HepG2 (cell line): Measurements from ENCODE around the gene STAT1. TPM values are rescaled to one million over a fixed set of nuclear protein-coding genes. Genes with fewer than 3 reads are reported as not detected.

Experiments used
- CEBPB ChIP-seq: IDR thresholded peaks from 2 replicates; pipeline ENCODE4 v1.6.1; 2011; ENCODE audit warnings: low read depth, low read length, improper control_type of control experiment, borderline replicate concordance
- CREB1 ChIP-seq, 2 experiments: fragments of 450-650 bp in 1 of 2; IDR thresholded peaks; 2 replicates each; pipeline ENCODE4 v1.6.1; 2016 to 2017; ENCODE audit warnings: control low read depth in 1 of 2, mild to moderate bottlenecking in 1 of 2, missing compliant biosample characterization in 1 of 2, missing genetic modification characterization in 1 of 2
- FOXC1 ChIP-seq: sonication (generic); formaldehyde crosslinking; IDR thresholded peaks from 2 replicates; pipeline ENCODE4 v1.8.0; 2022; ENCODE audit warnings: mild to moderate bottlenecking, missing genetic modification reagents, borderline replicate concordance
- KLF12 ChIP-seq: sonication (generic); formaldehyde crosslinking; IDR thresholded peaks from 2 replicates; pipeline ENCODE4 v1.4.0; 2020; ENCODE audit warnings: missing genetic modification reagents, borderline replicate concordance
- MED13 ChIP-seq: sonication (generic); formaldehyde crosslinking; IDR thresholded peaks from 2 replicates; pipeline ENCODE4 v1.5.0; 2020; ENCODE audit warnings: missing genetic modification reagents
- MXI1 ChIP-seq: IDR thresholded peaks from 3 replicates; pipeline ENCODE4 v1.6.1; 2012; ENCODE audit warnings: low read depth, low read length, inconsistent platforms, borderline replicate concordance
- NCOA1 ChIP-seq: sonication (generic); formaldehyde crosslinking; IDR thresholded peaks from 2 replicates; pipeline ENCODE4 v1.9.0; 2021; ENCODE audit warnings: missing genetic modification reagents
- NCOR1 ChIP-seq: fragments of 200-600 bp; sonication (generic); IDR thresholded peaks from 2 replicates; pipeline ENCODE4 v1.7.0; 2017; ENCODE audit warnings: antibody characterized with exemption, low read length, borderline replicate concordance
- NFE2L2 ChIP-seq: fragments of 150-350 bp; IDR thresholded peaks from 2 replicates; pipeline ENCODE4 v1.6.1; 2014; ENCODE audit warnings: low read length
- REXO4 ChIP-seq: sonication (generic); formaldehyde crosslinking; IDR thresholded peaks from 2 replicates; pipeline ENCODE4 v1.8.0; 2022; ENCODE audit warnings: missing genetic modification reagents, mild to moderate bottlenecking, borderline replicate concordance
- SKI ChIP-seq: fragments of 450-650 bp; IDR thresholded peaks from one replicate; pipeline ENCODE4 v1.6.1; 2018; ENCODE audit warnings: mild to moderate bottlenecking; ENCODE audit not compliant: partially characterized antibody
- TBP ChIP-seq: sonication (generic); formaldehyde crosslinking; IDR thresholded peaks from 2 replicates; pipeline ENCODE4 v1.5.0; 2020; ENCODE audit warnings: missing genetic modification reagents
- ZIK1 ChIP-seq: sonication (generic); formaldehyde crosslinking; IDR thresholded peaks from 2 replicates; pipeline ENCODE4 v1.5.0; 2020; ENCODE audit warnings: mild to moderate bottlenecking, low read depth, missing genetic modification reagents, borderline replicate concordance
- ZNF253 ChIP-seq: sonication (generic); formaldehyde crosslinking; IDR thresholded peaks from 2 replicates; pipeline ENCODE4 v1.8.0; 2022; ENCODE audit warnings: mild to moderate bottlenecking, missing genetic modification reagents, borderline replicate concordance
- ZNF354B ChIP-seq: sonication (generic); formaldehyde crosslinking; IDR thresholded peaks from 2 replicates; pipeline ENCODE4 v1.8.0; 2022; ENCODE audit warnings: mild to moderate bottlenecking, missing genetic modification reagents
- ZNF644 ChIP-seq: IDR thresholded peaks from 2 replicates; pipeline ENCODE4 v1.6.1; 2016; ENCODE audit warnings: low read depth
- ZNF660 ChIP-seq: sonication (generic); formaldehyde crosslinking; IDR thresholded peaks from 2 replicates; pipeline ENCODE4 v1.5.1; 2020; ENCODE audit warnings: mild to moderate bottlenecking, low read depth, missing genetic modification reagents, borderline replicate concordance
- polyA plus RNA-seq, 8 experiments: library from polyadenylated mRNA; depleted of rRNA in 3 of 8; stranded (reverse) in 7 of 8; unstranded in 1 of 8; fragments of >200 nt; fragmentation: Illumina TruSeq in 4 of 8; extraction: Trizol in 4 of 8; gene quantifications; 2 replicates each; pipeline versions ENCODE4 v1.2.1 to v1.2.3, GENCODE V29; 2011 to 2016; ENCODE audit warnings: low read depth in 4 of 8, missing spikeins in 1 of 8, mixed read lengths in 1 of 8; ENCODE audit not compliant: insufficient read depth in 1 of 8
- total RNA-seq, 5 experiments: library from RNA; depleted of rRNA; stranded (reverse); fragments of >200 nt; fragmentation: Illumina TruSeq; extraction: Trizol; gene quantifications; 2 replicates each; pipeline ENCODE4 v1.2.3, GENCODE V29; 2016; ENCODE audit warnings: low read depth in 1 of 5
- TF ChIP-seq, protein P1 (sequence below): sonication (generic); formaldehyde crosslinking; IDR thresholded peaks from 2 replicates; pipeline ENCODE4; 2020; ENCODE audit warnings: missing genetic modification reagents, mild to moderate bottlenecking, borderline replicate concordance
- TF ChIP-seq, protein P2 (sequence below): sonication (generic); formaldehyde crosslinking; IDR thresholded peaks from 2 replicates; pipeline ENCODE4 v1.5.0; 2020; ENCODE audit warnings: missing genetic modification reagents
- TF ChIP-seq, protein P3 (sequence below): IDR thresholded peaks from 2 replicates; pipeline ENCODE4 v1.6.1; 2012; ENCODE audit warnings: inconsistent platforms
- TF ChIP-seq, protein P4 (sequence below): sonication (generic); formaldehyde crosslinking; IDR thresholded peaks from 2 replicates; pipeline ENCODE4 v1.4.0; 2020; ENCODE audit warnings: missing genetic modification reagents
- TF ChIP-seq, protein P5 (sequence below): sonication (generic); formaldehyde crosslinking; IDR thresholded peaks from 2 replicates; pipeline ENCODE4 v1.4.0; 2020; ENCODE audit warnings: mild to moderate bottlenecking, missing genetic modification reagents

The STAT1 gene
- total and polyA plus RNA-seq, 2 of the 13 experiments (the other 11 are each of a cell fraction or from before 2014, with no cell fraction given), result 21.8 to 59.6 TPM

DNA sequence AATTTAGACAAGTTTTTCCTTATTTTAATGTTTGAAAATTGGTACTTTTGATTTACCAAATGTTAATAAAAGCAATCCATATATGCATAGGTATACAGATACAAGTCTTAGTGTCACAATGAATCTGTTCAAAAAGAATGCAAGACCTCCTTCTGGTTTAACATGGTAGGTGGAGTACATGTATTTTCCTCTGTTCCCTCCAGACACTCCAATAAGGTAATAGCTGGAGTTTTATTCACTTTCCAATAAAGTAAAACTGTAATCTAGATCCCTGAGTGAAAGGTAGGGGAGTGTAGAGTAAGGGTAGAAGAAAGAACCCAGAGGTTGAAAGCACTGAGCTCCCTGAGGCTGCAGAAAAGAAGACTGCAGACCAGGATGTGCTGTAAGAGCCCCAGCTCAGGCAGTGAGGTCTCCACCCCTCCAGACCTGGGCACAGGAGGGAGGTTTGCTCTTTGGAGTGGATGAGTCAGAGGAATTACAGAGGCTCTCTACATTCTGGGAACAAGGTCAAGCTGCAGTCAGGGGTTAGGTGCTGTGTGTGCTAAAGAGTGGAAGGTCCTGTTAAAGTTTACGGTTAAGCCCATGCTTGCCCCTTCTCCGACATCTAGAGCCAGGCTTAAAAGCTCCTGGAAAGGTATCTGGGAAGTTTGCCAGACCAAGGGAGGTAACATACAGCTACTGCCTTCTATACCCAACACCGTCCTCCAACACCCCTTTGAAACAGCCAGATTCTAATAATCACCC, 27.6 kb upstream of the STAT1 start (continued):
- TF ChIP-seq, protein P1, sequence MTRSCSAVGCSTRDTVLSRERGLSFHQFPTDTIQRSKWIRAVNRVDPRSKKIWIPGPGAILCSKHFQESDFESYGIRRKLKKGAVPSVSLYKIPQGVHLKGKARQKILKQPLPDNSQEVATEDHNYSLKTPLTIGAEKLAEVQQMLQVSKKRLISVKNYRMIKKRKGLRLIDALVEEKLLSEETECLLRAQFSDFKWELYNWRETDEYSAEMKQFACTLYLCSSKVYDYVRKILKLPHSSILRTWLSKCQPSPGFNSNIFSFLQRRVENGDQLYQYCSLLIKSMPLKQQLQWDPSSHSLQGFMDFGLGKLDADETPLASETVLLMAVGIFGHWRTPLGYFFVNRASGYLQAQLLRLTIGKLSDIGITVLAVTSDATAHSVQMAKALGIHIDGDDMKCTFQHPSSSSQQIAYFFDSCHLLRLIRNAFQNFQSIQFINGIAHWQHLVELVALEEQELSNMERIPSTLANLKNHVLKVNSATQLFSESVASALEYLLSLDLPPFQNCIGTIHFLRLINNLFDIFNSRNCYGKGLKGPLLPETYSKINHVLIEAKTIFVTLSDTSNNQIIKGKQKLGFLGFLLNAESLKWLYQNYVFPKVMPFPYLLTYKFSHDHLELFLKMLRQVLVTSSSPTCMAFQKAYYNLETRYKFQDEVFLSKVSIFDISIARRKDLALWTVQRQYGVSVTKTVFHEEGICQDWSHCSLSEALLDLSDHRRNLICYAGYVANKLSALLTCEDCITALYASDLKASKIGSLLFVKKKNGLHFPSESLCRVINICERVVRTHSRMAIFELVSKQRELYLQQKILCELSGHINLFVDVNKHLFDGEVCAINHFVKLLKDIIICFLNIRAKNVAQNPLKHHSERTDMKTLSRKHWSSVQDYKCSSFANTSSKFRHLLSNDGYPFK (CRISPR knock-in tag), result no peak
- no peak for TF ChIP-seq SKI
- TF ChIP-seq ZNF660 (CRISPR knock-in tag), result no peak
- 0 out of 2 replicates have a peak, but pooled peaks have one; percentile 16 for TF ChIP-seq ZNF644
- no peak for TF ChIP-seq KLF12
- TF ChIP-seq ZNF354B, result no peak
- TF ChIP-seq FOXC1 (CRISPR knock-in tag), result no peak
- no peak for TF ChIP-seq NCOR1
- no peak for TF ChIP-seq ZIK1
- TF ChIP-seq, protein P2, sequence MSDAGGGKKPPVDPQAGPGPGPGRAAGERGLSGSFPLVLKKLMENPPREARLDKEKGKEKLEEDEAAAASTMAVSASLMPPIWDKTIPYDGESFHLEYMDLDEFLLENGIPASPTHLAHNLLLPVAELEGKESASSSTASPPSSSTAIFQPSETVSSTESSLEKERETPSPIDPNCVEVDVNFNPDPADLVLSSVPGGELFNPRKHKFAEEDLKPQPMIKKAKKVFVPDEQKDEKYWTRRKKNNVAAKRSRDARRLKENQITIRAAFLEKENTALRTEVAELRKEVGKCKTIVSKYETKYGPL (CRISPR knock-in tag), result no peak
- TF ChIP-seq, protein P3, sequence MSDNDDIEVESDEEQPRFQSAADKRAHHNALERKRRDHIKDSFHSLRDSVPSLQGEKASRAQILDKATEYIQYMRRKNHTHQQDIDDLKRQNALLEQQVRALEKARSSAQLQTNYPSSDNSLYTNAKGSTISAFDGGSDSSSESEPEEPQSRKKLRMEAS, result no peak
- TF ChIP-seq MED13 (CRISPR knock-in tag), result no peak
- TF ChIP-seq REXO4 (CRISPR knock-in tag), result no peak
- TF ChIP-seq NFE2L2, result no peak
- TF ChIP-seq TBP (CRISPR knock-in tag), result no peak
- no peak for TF ChIP-seq CREB1 (IDR thresholded peaks at IDR 0.05)
- no peak for TF ChIP-seq CREB1 (CRISPR knock-in tag; IDR thresholded peaks at IDR 0.05)
- no peak for TF ChIP-seq NCOA1 (CRISPR knock-in tag)
- peak; percentile 44; the same call in 1 of the 3 replicates for TF ChIP-seq MXI1
- TF ChIP-seq, protein P4, sequence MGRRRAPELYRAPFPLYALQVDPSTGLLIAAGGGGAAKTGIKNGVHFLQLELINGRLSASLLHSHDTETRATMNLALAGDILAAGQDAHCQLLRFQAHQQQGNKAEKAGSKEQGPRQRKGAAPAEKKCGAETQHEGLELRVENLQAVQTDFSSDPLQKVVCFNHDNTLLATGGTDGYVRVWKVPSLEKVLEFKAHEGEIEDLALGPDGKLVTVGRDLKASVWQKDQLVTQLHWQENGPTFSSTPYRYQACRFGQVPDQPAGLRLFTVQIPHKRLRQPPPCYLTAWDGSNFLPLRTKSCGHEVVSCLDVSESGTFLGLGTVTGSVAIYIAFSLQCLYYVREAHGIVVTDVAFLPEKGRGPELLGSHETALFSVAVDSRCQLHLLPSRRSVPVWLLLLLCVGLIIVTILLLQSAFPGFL (CRISPR knock-in tag), result no peak
- TF ChIP-seq, protein P5, sequence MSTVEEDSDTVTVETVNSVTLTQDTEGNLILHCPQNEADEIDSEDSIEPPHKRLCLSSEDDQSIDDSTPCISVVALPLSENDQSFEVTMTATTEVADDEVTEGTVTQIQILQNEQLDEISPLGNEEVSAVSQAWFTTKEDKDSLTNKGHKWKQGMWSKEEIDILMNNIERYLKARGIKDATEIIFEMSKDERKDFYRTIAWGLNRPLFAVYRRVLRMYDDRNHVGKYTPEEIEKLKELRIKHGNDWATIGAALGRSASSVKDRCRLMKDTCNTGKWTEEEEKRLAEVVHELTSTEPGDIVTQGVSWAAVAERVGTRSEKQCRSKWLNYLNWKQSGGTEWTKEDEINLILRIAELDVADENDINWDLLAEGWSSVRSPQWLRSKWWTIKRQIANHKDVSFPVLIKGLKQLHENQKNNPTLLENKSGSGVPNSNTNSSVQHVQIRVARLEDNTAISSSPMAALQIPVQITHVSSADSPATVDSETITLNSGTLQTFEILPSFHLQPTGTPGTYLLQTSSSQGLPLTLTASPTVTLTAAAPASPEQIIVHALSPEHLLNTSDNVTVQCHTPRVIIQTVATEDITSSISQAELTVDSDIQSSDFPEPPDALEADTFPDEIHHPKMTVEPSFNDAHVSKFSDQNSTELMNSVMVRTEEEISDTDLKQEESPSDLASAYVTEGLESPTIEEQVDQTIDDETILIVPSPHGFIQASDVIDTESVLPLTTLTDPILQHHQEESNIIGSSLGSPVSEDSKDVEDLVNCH (CRISPR knock-in tag), result no peak
- TF ChIP-seq ZNF253 (CRISPR knock-in tag), result no peak
- no peak for TF ChIP-seq CEBPB
